ENCODE results near the gene ABCF3. TPM values are rescaled to one million over a fixed set of nuclear protein-coding genes. Genes with fewer than 3 reads are reported as not detected.

The ABCF3 gene
- polyA plus RNA-seq, 1 donor (not counting 4 experiments of a cell fraction or from before 2014, with no cell fraction given) = 39.2 TPM

- FAIRE-seq = no peak
- Histone ChIP-seq H3K79me2 (ENCODE audit: control insufficient read depth, insufficient read depth, low read length) (peaks cover 36% of the 10 kb centered on the region), H3K4me3 (ENCODE audit: control insufficient read depth in 2 of 3, extremely low read depth in 1 of 3, insufficient read depth in 2 of 3, low read depth in 1 of 3, low read length in 3 of 3) (no peak overlapping the region), H3K4me2 (ENCODE audit: control insufficient read depth, extremely low read depth, insufficient read depth, low read depth, low read length) (no peak overlapping the region), H4K20me1 (ENCODE audit: control insufficient read depth, extremely low read depth, insufficient read depth, low read length) (no peaks in the 10 kb centered on the region), H3K9me1 (ENCODE audit: control insufficient read depth, extremely low read depth, insufficient read depth, low read length) (no peaks in the 10 kb centered on the region), H3K4me1 (ENCODE audit: control insufficient read depth, extremely low read depth, insufficient read depth, low read length) (peaks cover 15% of the 10 kb centered on the region), H3K27me3 (ENCODE audit: control insufficient read depth, extremely low read depth, insufficient read depth, low read length) (no peaks in the 10 kb centered on the region), H3K9me3 (ENCODE audit: control insufficient read depth, low read depth, low read length) (no peaks in the 10 kb centered on the region), H2AFZ (ENCODE audit: control insufficient read depth, low read length) (no peak overlapping the region), H3K9ac (ENCODE audit: control insufficient read depth, extremely low read depth, insufficient read depth, low read length) (no peak overlapping the region), H3K27ac (ENCODE audit: control insufficient read depth, insufficient read depth, low read length) (no peak overlapping the region), H3K36me3 (ENCODE audit: control insufficient read depth in 2 of 2, extremely low read depth in 1 of 2, insufficient read depth in 2 of 2, low read length in 2 of 2) (peaks cover 58% of the 10 kb centered on the region in 2 experiments)
- TF ChIP-seq, protein P1, sequence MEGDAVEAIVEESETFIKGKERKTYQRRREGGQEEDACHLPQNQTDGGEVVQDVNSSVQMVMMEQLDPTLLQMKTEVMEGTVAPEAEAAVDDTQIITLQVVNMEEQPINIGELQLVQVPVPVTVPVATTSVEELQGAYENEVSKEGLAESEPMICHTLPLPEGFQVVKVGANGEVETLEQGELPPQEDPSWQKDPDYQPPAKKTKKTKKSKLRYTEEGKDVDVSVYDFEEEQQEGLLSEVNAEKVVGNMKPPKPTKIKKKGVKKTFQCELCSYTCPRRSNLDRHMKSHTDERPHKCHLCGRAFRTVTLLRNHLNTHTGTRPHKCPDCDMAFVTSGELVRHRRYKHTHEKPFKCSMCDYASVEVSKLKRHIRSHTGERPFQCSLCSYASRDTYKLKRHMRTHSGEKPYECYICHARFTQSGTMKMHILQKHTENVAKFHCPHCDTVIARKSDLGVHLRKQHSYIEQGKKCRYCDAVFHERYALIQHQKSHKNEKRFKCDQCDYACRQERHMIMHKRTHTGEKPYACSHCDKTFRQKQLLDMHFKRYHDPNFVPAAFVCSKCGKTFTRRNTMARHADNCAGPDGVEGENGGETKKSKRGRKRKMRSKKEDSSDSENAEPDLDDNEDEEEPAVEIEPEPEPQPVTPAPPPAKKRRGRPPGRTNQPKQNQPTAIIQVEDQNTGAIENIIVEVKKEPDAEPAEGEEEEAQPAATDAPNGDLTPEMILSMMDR (optimal IDR thresholded peaks at IDR 0.05 in 1 of 3, IDR thresholded peaks at IDR 0.05 in 1 of 3, conservative IDR thresholded peaks at IDR 0.05 in 1 of 3; ENCODE audit: extremely low read depth in 1 of 3, insufficient read depth in 2 of 3, low read length in 3 of 3) = no peak
- TF ChIP-seq EZH2 (IDR thresholded peaks at IDR 0.05; ENCODE audit: low read length) = no peak
- dilution Hi-C loops (cut with MboI; ENCODE audit: extremely low pct_ligation_motif_present, low sequenced_read_pairs) = no loop called here
- no peak for DNase-seq (ENCODE audit: low read depth, low spot score)
Observed at GRCh38 chr3:184184546-184185230, 1.3 kb upstream of the ABCF3 start.

DNA sequence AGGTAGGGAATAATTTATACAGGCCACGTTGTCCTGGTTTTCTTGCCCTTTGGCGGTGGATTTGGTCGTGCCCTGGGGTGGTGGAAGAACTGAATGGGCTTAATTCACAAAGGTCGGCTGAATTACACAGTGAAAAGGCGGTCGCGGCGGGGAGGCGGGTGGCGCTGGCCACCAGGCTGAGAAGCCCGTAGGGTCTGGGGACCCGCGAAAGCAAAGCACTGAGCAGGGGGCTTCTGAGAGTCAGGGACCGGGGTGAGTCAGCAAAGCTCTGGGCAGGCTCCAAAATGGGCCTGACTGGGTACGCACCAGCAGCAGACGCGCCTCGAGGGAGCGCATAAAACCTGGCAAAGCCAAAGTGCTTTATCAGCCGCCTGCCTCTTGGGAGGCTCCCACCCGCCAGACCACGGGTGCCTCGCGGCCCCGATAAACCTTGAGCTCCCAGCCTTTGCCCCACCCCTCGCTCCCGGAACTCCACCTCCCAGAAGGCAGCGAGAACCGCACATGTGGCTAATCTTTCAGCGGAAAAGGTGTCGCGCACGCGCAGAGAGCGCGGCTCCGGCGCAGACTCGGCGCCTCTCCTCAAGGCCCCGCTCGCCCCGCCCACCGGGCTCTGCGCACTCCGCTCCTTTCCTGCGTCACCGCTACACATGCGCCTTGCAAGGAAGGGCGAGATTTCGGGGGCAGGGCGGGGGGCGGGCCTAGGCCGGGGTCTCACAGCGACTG is 377 bp upstream of the ABCF3 start:
- Histone ChIP-seq H3K4me2 (ENCODE audit: control insufficient read depth, extremely low read depth, insufficient read depth, low read depth, low read length) (peak overlapping the region; percentile 84), H3K79me2 (ENCODE audit: control insufficient read depth, insufficient read depth, low read length) (peaks cover 39% of the 10 kb centered on the region), H3K4me3 (ENCODE audit: control insufficient read depth in 2 of 3, extremely low read depth in 1 of 3, insufficient read depth in 2 of 3, low read depth in 1 of 3, low read length in 3 of 3) (peak overlapping the region; percentile 63 to 90 (median 90)), H2AFZ (ENCODE audit: control insufficient read depth, low read length) (peak overlapping the region; percentile 82), H3K27ac (ENCODE audit: control insufficient read depth, insufficient read depth, low read length) (peak overlapping the region; percentile 84), H3K36me3 (ENCODE audit: control insufficient read depth in 2 of 2, extremely low read depth in 1 of 2, insufficient read depth in 2 of 2, low read length in 2 of 2) (peaks cover 53 to 54% of the 10 kb centered on the region in 2 experiments), H3K9ac (ENCODE audit: control insufficient read depth, extremely low read depth, insufficient read depth, low read length) (peak overlapping the region; percentile 82), H3K4me1 (ENCODE audit: control insufficient read depth, extremely low read depth, insufficient read depth, low read length) (peaks cover 15% of the 10 kb centered on the region), H3K9me1 (ENCODE audit: control insufficient read depth, extremely low read depth, insufficient read depth, low read length) (no peaks in the 10 kb centered on the region), H3K27me3 (ENCODE audit: control insufficient read depth, extremely low read depth, insufficient read depth, low read length) (no peaks in the 10 kb centered on the region), H3K9me3 (ENCODE audit: control insufficient read depth, low read depth, low read length) (no peaks in the 10 kb centered on the region), H4K20me1 (ENCODE audit: control insufficient read depth, extremely low read depth, insufficient read depth, low read length) (no peaks in the 10 kb centered on the region)
- peak; percentile 41 for FAIRE-seq
- dilution Hi-C loops (cut with MboI; ENCODE audit: extremely low pct_ligation_motif_present, low sequenced_read_pairs) = no loop called here
- TF ChIP-seq, protein P1 (optimal IDR thresholded peaks at IDR 0.05 in 1 of 3, IDR thresholded peaks at IDR 0.05 in 1 of 3, conservative IDR thresholded peaks at IDR 0.05 in 1 of 3; ENCODE audit: extremely low read depth in 1 of 3, insufficient read depth in 2 of 3, low read length in 3 of 3) = no peak
- TF ChIP-seq EZH2 (IDR thresholded peaks at IDR 0.05; ENCODE audit: low read length) = no peak
- DNase-seq (ENCODE audit: low read depth, low spot score) = peak; percentile 93
